ENCODE results near the gene KCNC1. TPM values are rescaled to one million over a fixed set of nuclear protein-coding genes. Genes with fewer than 3 reads are reported as not detected.

KCNC1 gene
- total and polyA plus RNA-seq, 9 of the 15 experiments (the other 6 are each of a cell fraction or from before 2014, with no cell fraction given): 0.05 to 0.08 TPM; not detected in 7

DNA sequence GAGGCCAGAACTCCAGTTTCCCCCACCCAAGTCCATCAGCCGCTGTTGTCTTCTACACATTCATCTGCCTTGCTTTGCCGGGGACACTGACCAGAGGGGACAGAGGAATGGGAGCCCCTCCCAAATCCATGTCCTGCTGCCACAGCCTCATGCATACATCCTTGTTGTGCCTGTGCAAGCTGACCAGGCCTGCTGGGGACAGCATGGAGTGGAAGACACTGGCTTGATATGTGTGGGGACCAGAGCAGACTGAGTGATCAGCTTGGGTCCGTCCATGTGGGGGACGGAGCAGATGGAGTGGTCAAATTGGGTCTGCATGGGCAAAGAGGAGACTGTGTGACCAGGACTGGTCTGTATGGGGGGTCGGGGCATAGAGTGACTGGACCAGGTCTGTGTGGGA lies 43.8 kb downstream of the KCNC1 start (continued):
- TF ChIP-seq, protein P1, sequence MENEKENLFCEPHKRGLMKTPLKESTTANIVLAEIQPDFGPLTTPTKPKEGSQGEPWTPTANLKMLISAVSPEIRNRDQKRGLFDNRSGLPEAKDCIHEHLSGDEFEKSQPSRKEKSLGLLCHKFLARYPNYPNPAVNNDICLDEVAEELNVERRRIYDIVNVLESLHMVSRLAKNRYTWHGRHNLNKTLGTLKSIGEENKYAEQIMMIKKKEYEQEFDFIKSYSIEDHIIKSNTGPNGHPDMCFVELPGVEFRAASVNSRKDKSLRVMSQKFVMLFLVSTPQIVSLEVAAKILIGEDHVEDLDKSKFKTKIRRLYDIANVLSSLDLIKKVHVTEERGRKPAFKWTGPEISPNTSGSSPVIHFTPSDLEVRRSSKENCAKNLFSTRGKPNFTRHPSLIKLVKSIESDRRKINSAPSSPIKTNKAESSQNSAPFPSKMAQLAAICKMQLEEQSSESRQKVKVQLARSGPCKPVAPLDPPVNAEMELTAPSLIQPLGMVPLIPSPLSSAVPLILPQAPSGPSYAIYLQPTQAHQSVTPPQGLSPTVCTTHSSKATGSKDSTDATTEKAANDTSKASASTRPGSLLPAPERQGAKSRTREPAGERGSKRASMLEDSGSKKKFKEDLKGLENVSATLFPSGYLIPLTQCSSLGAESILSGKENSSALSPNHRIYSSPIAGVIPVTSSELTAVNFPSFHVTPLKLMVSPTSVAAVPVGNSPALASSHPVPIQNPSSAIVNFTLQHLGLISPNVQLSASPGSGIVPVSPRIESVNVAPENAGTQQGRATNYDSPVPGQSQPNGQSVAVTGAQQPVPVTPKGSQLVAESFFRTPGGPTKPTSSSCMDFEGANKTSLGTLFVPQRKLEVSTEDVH (IDR thresholded peaks at IDR 0.05; ENCODE audit: low read depth, partially characterized antibody): no peak
- TF ChIP-seq, protein P2, sequence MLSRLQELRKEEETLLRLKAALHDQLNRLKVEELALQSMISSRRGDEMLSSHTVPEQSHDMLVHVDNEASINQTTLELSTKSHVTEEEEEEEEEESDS (CRISPR knock-in tag; IDR thresholded peaks at IDR 0.05): no peak
- TF ChIP-seq LCOR (CRISPR knock-in tag; IDR thresholded peaks at IDR 0.05) (no peak), CC2D1A (IDR thresholded peaks at IDR 0.05) (no peak), ZEB2 (IDR thresholded peaks at IDR 0.05) (no peak), MYNN (IDR thresholded peaks at IDR 0.05) (no peak), MYNN (CRISPR knock-in tag; IDR thresholded peaks at IDR 0.05) (no peak)

DNA sequence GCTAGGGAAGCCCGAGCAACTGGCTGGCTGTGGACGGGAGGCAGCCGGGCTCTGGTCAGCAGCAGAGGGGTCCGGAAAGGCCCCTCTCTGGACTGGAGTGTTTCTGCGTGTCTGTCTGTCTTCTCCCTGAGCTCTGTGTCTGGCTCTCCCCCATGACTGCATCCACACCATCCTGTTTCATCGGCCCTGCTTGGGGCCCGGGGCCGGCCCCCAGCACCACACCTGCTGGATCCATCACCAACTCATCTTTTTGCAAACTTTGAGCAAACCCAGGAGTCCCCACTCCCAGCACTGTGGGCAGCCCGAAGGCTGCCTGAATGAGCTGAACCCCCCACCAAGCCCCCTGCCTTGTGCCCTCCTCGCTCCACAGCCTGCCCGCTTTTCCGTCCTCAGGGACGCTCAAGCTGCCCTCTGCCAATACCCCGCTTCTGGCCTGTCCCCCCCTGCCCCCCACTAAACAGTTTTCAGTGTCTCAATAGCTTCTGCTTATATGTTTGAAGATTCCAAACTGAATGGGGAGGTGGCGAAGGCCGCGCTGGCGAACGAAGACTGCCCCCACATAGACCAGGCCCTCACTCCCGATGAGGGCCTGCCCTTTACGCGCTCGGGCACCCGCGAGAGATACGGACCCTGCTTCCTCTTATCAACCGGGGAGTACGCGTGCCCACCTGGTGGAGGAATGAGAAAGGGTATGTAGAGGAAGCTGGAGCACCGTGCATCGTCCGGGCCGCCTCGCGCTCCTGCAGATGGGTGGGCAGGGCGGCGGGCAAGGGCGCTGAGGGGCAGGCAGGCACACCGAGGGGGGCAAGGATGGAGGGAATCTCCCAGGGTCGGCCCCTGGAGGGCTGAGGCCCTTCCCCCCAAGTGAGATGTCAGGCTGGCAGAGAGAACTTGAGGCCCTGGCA lies 44.6 kb downstream of the KCNC1 start:
- no peaks in the 10 kb centered on the region for H3K9me3 ChIP-seq (replicated peaks; ENCODE audit: control insufficient read depth, insufficient read depth, low read depth, low read length)
- H3K79me2 ChIP-seq (ENCODE audit: control insufficient read depth, insufficient read depth, low read length): no peaks in the 10 kb centered on the region
- DNase-seq (ENCODE audit: extremely low read depth in 1 of 4, low spot score in 3 of 4) (no peak), FAIRE-seq (no peak), ATAC-seq (no peak)
- ChIA-PET CTCF (ENCODE audit: low intra/inter-chr PET ratio) (no interaction called here), POLR2A (interaction anchor here (0.7 kb wide), 1 partner anchor 11 kb away, joined by 3 read pairs; no protein-coding TSS in a partner anchor)
- no peak overlapping the region for H2AFZ ChIP-seq (ENCODE audit: low read depth, low read length)
- H3K36me3 ChIP-seq (ENCODE audit: control insufficient read depth, insufficient read depth, low read length): no peaks in the 10 kb centered on the region
- H3K4me1 ChIP-seq (replicated peaks in 1 of 2; ENCODE audit: control insufficient read depth in 2 of 2, insufficient read depth in 2 of 2, low read length in 2 of 2): 0 out of 5 replicates have a peak, but pooled peaks cover 0 to 3% of the 10 kb centered on the region in 2 experiments
- no TSS peak for BruUV-seq (replicated peaks)
- in situ Hi-C loops (cut with MboI) (no loop called here), intact Hi-C loops (cut with micrococcal nuclease) (no loop called here)
- no peak overlapping the region for H3K4me2 ChIP-seq (ENCODE audit: insufficient read depth, low read length)
- WGBS (ENCODE audit: insufficient coverage, low coverage, missing lambda C conversion rate): 3% methylated on average over 23 of the region's 40 CpGs
- H3K9me1 ChIP-seq (ENCODE audit: control insufficient read depth, insufficient read depth, low read length): no peaks in the 10 kb centered on the region
- peaks cover 24 to 74% of the 10 kb centered on the region in 2 experiments; a peak in 4 of 5 replicates for H3K27me3 ChIP-seq (ENCODE audit: control insufficient read depth in 2 of 2, insufficient read depth in 2 of 2, low read length in 2 of 2)
- H4K20me1 ChIP-seq (replicated peaks; ENCODE audit: control insufficient read depth, insufficient read depth, low read length): peaks cover 5% of the 10 kb centered on the region; the same call in 1 of the 2 replicates
- no peak overlapping the region for H3K27ac ChIP-seq (ENCODE audit: extremely low read depth, low read depth, low read length)
- no peak overlapping the region for H3K4me3 ChIP-seq
- no peak overlapping the region for H3K9ac ChIP-seq (ENCODE audit: insufficient read depth in 1 of 2, low read depth in 2 of 2, low read length in 2 of 2)
- TF ChIP-seq ZNF316 (IDR thresholded peaks at IDR 0.05): no peak
- no peak for TF ChIP-seq KHSRP (IDR thresholded peaks at IDR 0.05)
- TF ChIP-seq HIVEP1 (CRISPR knock-in tag; IDR thresholded peaks at IDR 0.05): no peak
- TF ChIP-seq ZNF77 (CRISPR knock-in tag; IDR thresholded peaks at IDR 0.05): no peak
- no peak for TF ChIP-seq MEF2D (tag; conservative IDR thresholded peaks at IDR 0.05; ENCODE audit: low read depth)
- TF ChIP-seq, protein P3, sequence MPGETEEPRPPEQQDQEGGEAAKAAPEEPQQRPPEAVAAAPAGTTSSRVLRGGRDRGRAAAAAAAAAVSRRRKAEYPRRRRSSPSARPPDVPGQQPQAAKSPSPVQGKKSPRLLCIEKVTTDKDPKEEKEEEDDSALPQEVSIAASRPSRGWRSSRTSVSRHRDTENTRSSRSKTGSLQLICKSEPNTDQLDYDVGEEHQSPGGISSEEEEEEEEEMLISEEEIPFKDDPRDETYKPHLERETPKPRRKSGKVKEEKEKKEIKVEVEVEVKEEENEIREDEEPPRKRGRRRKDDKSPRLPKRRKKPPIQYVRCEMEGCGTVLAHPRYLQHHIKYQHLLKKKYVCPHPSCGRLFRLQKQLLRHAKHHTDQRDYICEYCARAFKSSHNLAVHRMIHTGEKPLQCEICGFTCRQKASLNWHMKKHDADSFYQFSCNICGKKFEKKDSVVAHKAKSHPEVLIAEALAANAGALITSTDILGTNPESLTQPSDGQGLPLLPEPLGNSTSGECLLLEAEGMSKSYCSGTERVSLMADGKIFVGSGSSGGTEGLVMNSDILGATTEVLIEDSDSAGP (CRISPR knock-in tag; IDR thresholded peaks at IDR 0.05): no peak
- TF ChIP-seq CBFB (CRISPR knock-in tag; IDR thresholded peaks at IDR 0.05): no peak
- no peak for TF ChIP-seq RAD21 (CRISPR knock-in tag; conservative IDR thresholded peaks at IDR 0.05 in 1 of 2, IDR thresholded peaks at IDR 0.05 in 1 of 2)
- no peak for TF ChIP-seq SP1 (CRISPR knock-in tag; IDR thresholded peaks at IDR 0.05)
- no peak for TF ChIP-seq NUFIP1 (IDR thresholded peaks at IDR 0.05; ENCODE audit: partially characterized antibody)

Measured in K562 (cell line).